HG02870 (cell line): ENCODE results near the gene IRAK4.

Experiments used
- ATAC-seq: cut with Tn5 transposase; IDR thresholded peaks from one replicate; pipeline ENCODE4 v1.9.1; 2021; ENCODE audit warnings: mild to moderate bottlenecking, moderate library complexity; ENCODE audit not compliant: unreplicated experiment

IRAK4 gene

GRCh38 chr12:43835656-43836474 lies 77.1 kb downstream of the IRAK4 start, which contains the start of gene TMEM117:
Gene TMEM117 (plus strand): TSS chr12:43836081.
- ATAC-seq, result peak; percentile 68

DNA sequence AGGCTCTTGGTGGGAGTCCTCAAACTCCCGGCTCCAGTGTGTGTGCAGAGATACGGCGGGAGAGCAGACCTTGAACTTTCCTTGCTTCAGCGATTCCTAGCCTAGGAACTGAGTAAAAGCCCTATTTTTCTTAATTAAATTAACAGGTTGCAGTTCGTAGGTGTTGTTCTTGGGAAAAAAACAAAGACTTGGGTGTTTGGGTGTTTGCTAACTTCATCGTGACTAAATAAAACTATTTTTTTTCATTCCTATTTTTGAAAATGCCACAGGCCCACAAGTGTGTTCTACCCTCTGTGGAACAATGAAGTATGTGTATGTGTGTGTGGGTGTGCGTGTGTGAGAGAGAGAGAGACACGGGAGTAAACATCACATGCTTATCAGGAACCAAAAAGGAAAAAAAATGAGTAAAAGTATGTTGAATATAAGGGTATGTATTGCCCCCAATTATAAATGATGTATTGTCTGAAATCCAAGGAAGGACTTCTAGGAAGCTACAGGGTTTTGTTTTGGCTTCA lies 77.8 kb downstream of the IRAK4 start:
- ATAC-seq, result peak; percentile 22
